HepG2 (cell line): ENCODE measurements around the gene EMC1. TPM values are rescaled to one million over a fixed set of nuclear protein-coding genes. Genes with fewer than 3 reads are reported as not detected.

Source experiments
- CBX1 ChIP-seq: IDR thresholded peaks from one replicate; pipeline ENCODE4 v1.6.1; 2016; ENCODE audit warnings: antibody characterized with exemption, low read depth
- DNMT3B ChIP-seq: conservative IDR thresholded peaks from 2 replicates; pipeline ENCODE4 v1.6.1; 2016; ENCODE audit warnings: missing biosample characterization, control low read depth
- HOXA5 ChIP-seq: sonication (generic); formaldehyde crosslinking; IDR thresholded peaks from 2 replicates; pipeline ENCODE4 v1.4.0; 2020; ENCODE audit warnings: missing genetic modification reagents
- LCORL ChIP-seq, 2 experiments: fragments of 450-650 bp in 1 of 2; sonication (generic) in 1 of 2; formaldehyde crosslinking in 1 of 2; IDR thresholded peaks; 2 replicates each; pipeline versions ENCODE4 v1.5.0 to v1.6.1; 2017 to 2020; ENCODE audit warnings: antibody characterized with exemption in 1 of 2, missing genetic modification reagents in 1 of 2
- MIER3 ChIP-seq: IDR thresholded peaks from 2 replicates; pipeline ENCODE4 v1.6.1; 2016; ENCODE audit warnings: missing compliant biosample characterization, borderline replicate concordance
- RORA ChIP-seq: sonication (generic); formaldehyde crosslinking; IDR thresholded peaks from 2 replicates; pipeline ENCODE4 v1.5.0; 2020; ENCODE audit warnings: mild to moderate bottlenecking, missing genetic modification reagents, moderate library complexity
- RXRB ChIP-seq: IDR thresholded peaks from 2 replicates; pipeline ENCODE4 v1.6.1; 2016; ENCODE audit warnings: borderline replicate concordance, missing genetic modification reagents, missing compliant biosample characterization
- SNAPC4 ChIP-seq: sonication (generic); formaldehyde crosslinking; IDR thresholded peaks from 2 replicates; pipeline ENCODE4 v1.4.0; 2020; ENCODE audit warnings: mild to moderate bottlenecking, missing genetic modification reagents
- SRSF9 ChIP-seq: fragments of 200-400 bp; formaldehyde crosslinking; IDR thresholded peaks from 2 replicates; pipeline ENCODE4 v1.6.1; 2018; ENCODE audit warnings: borderline replicate concordance, mild to moderate bottlenecking, low read depth, low read length; ENCODE audit not compliant: insufficient read depth, poor library complexity, severe bottlenecking
- TRIM22 ChIP-seq: fragments of 450-650 bp; IDR thresholded peaks from 2 replicates; pipeline ENCODE4 v1.6.1; 2017
- ZNF121 ChIP-seq: sonication (generic); formaldehyde crosslinking; IDR thresholded peaks from 2 replicates; pipeline ENCODE4 v1.5.0; 2020; ENCODE audit warnings: mild to moderate bottlenecking, missing genetic modification reagents
- ZNF136 ChIP-seq: sonication (generic); formaldehyde crosslinking; IDR thresholded peaks from 2 replicates; pipeline ENCODE4 v1.8.1; 2022; ENCODE audit warnings: low read depth, mild to moderate bottlenecking, moderate library complexity, missing genetic modification reagents
- ZNF235 ChIP-seq: sonication (generic); formaldehyde crosslinking; IDR thresholded peaks from 2 replicates; pipeline ENCODE4 v1.8.1; 2023; ENCODE audit warnings: mild to moderate bottlenecking, missing genetic modification reagents, borderline replicate concordance
- ZNF296 ChIP-seq: sonication (generic); formaldehyde crosslinking; conservative IDR thresholded peaks from 2 replicates; pipeline ENCODE4 v1.5.0; 2020; ENCODE audit warnings: mild to moderate bottlenecking, missing genetic modification reagents
- ZNF432 ChIP-seq: sonication (generic); formaldehyde crosslinking; IDR thresholded peaks from 2 replicates; pipeline ENCODE4 v1.5.0; 2020; ENCODE audit warnings: missing genetic modification reagents, mild to moderate bottlenecking, borderline replicate concordance
- ZNF546 ChIP-seq: sonication (generic); formaldehyde crosslinking; conservative IDR thresholded peaks from 2 replicates; pipeline ENCODE4 v1.8.1; 2023; ENCODE audit warnings: mild to moderate bottlenecking, missing genetic modification reagents
- ZNF558 ChIP-seq: sonication (generic); formaldehyde crosslinking; IDR thresholded peaks from 2 replicates; pipeline ENCODE4 v1.9.0; 2022; ENCODE audit warnings: mild to moderate bottlenecking, missing genetic modification reagents, borderline replicate concordance
- ZNF562 ChIP-seq: sonication (generic); formaldehyde crosslinking; IDR thresholded peaks from 2 replicates; pipeline ENCODE4 v1.8.0; 2022; ENCODE audit warnings: missing genetic modification reagents, borderline replicate concordance
- ZNF678 ChIP-seq: sonication (generic); formaldehyde crosslinking; IDR thresholded peaks from 2 replicates; pipeline ENCODE4 v1.4.0; 2020; ENCODE audit warnings: mild to moderate bottlenecking, missing genetic modification reagents
- ZSCAN5A ChIP-seq: sonication (generic); formaldehyde crosslinking; IDR thresholded peaks from 2 replicates; pipeline ENCODE4 v1.8.0; 2022; ENCODE audit warnings: mild to moderate bottlenecking, missing genetic modification reagents, borderline replicate concordance
- polyA plus RNA-seq, 8 experiments: library from polyadenylated mRNA; depleted of rRNA in 3 of 8; stranded (reverse) in 7 of 8; unstranded in 1 of 8; fragments of >200 nt; fragmentation: Illumina TruSeq in 4 of 8; extraction: Trizol in 4 of 8; gene quantifications; 2 replicates each; pipeline versions ENCODE4 v1.2.1 to v1.2.3, GENCODE V29; 2011 to 2016; ENCODE audit warnings: low read depth in 4 of 8, missing spikeins in 1 of 8, mixed read lengths in 1 of 8; ENCODE audit not compliant: insufficient read depth in 1 of 8
- total RNA-seq, 5 experiments: library from RNA; depleted of rRNA; stranded (reverse); fragments of >200 nt; fragmentation: Illumina TruSeq; extraction: Trizol; gene quantifications; 2 replicates each; pipeline ENCODE4 v1.2.3, GENCODE V29; 2016; ENCODE audit warnings: low read depth in 1 of 5

Gene EMC1
- total and polyA plus RNA-seq, 2 of the 13 experiments (the other 11 are each of a cell fraction or from before 2014, with no cell fraction given), result 38.0 to 61.3 TPM

- TF ChIP-seq RORA (no peak), TRIM22 (no peak), MIER3 (CRISPR knock-in tag) (no peak; the same call in 1 of the 2 replicates), ZNF235 (CRISPR knock-in tag) (no peak), CBX1 (no peak), SRSF9 (no peak), ZNF432 (CRISPR knock-in tag) (no peak), ZNF562 (no peak), RXRB (CRISPR knock-in tag) (peak; percentile 83), HOXA5 (no peak; the same call in 1 of the 2 replicates), ZNF558 (CRISPR knock-in tag) (no peak), ZNF136 (CRISPR knock-in tag) (no peak), ZNF296 (CRISPR knock-in tag) (no peak), DNMT3B (CRISPR knock-in tag) (no peak), ZNF121 (CRISPR knock-in tag) (no peak), ZNF546 (no peak), SNAPC4 (CRISPR knock-in tag) (no peak), ZSCAN5A (CRISPR knock-in tag) (no peak), LCORL (IDR thresholded peaks at IDR 0.05) (no peak), LCORL (CRISPR knock-in tag; IDR thresholded peaks at IDR 0.05) (no peak), ZNF678 (CRISPR knock-in tag) (no peak)
These were observed 28.1 kb downstream of the EMC1 start (continued) for GRCh38 chr1:19222979-19223824.
